Measurements from ENCODE around the gene PTPN6.

- no peak for TF ChIP-seq CTCF (IDR thresholded peaks at IDR 0.05)
- TF ChIP-seq POLR2AphosphoS5 (IDR thresholded peaks at IDR 0.05; ENCODE audit: low read depth, low read length): no peak
Measured at GRCh38 chr12:6980075-6980474, 28.9 kb downstream of the PTPN6 start.

Measured in Panc1 (cell line).